ENCODE results near the gene RAB5A.
"Not testable (repeated sequence)": the region's sequence is repeated elsewhere in the genome, so short reads cannot be mapped to it uniquely, and the experiment has no call there.

Gene RAB5A

GRCh38 chr3:20031939-20032338 lies 85.0 kb downstream of the RAB5A start:
- DNase-seq = not testable (repeated sequence)
